Astrocyte (in vitro differentiated cells and primary cell): Measurements from ENCODE around the gene MMP19. TPM values are rescaled to one million over a fixed set of nuclear protein-coding genes. Genes with fewer than 3 reads are reported as not detected.

Source experiments
- DNase-seq: peaks from one replicate; pipeline ENCODE4 v3.0.0-alpha.2; 2010; ENCODE audit warnings: low read depth
- FAIRE-seq: peaks from 2 replicates; lab custom pipeline; 2011; peaks lifted over from hg19 to GRCh38; lab: Jason Lieb, UNC
- H2AFZ ChIP-seq: 2 replicates; pipeline ENCODE4 v1.6.0; 2012; ENCODE audit warnings: low read depth, low read length, inconsistent platforms
- H3K27ac ChIP-seq: 2 replicates; pipeline ENCODE4 v1.5.1; 2011; ENCODE audit warnings: low read depth, low read length, inconsistent platforms
- H3K27me3 ChIP-seq: 2 replicates; pipeline ENCODE4 v1.6.0; 2011; ENCODE audit warnings: low read length, inconsistent platforms; ENCODE audit not compliant: insufficient read depth
- H3K36me3 ChIP-seq: 2 replicates; pipeline ENCODE4 v1.5.1; 2011; ENCODE audit warnings: low read length, inconsistent platforms; ENCODE audit not compliant: insufficient read depth
- H3K4me1 ChIP-seq: 2 replicates; pipeline ENCODE4 v1.5.1; 2011; ENCODE audit warnings: low read length, inconsistent platforms; ENCODE audit not compliant: insufficient read depth
- H3K4me2 ChIP-seq: 2 replicates; pipeline ENCODE4 v1.6.0; 2012; ENCODE audit warnings: low read length, inconsistent platforms
- H3K4me3 ChIP-seq: 2 replicates; pipeline ENCODE4 v1.5.1; 2011; ENCODE audit warnings: low read depth, mild to moderate bottlenecking, low read length, inconsistent platforms; ENCODE audit not compliant: insufficient read depth
- H3K79me2 ChIP-seq: 2 replicates; pipeline ENCODE4 v1.6.0; 2012; ENCODE audit warnings: mild to moderate bottlenecking, low read length, inconsistent platforms; ENCODE audit not compliant: insufficient read depth
- H3K9ac ChIP-seq: 2 replicates; pipeline ENCODE4 v1.6.0; 2012; ENCODE audit warnings: mild to moderate bottlenecking, low read length, inconsistent platforms
- H3K9me3 ChIP-seq: 2 replicates; pipeline ENCODE4 v1.5.1; 2012; ENCODE audit warnings: low read depth, mild to moderate bottlenecking, low read length, inconsistent platforms; ENCODE audit not compliant: insufficient read depth
- H4K20me1 ChIP-seq: 2 replicates; pipeline ENCODE4 v1.6.0; 2012; ENCODE audit warnings: low read length, inconsistent platforms; ENCODE audit not compliant: insufficient read depth
- H3K27ac Mint-ChIP-seq: one replicate; pipeline ENCODE4 v1.8.0; 2021; ENCODE audit warnings: mild to moderate bottlenecking, mixed read lengths; ENCODE audit not compliant: unreplicated experiment
- H3K27me3 Mint-ChIP-seq: one replicate; pipeline ENCODE4 v1.8.0; 2021; ENCODE audit warnings: low read depth, mixed read lengths; ENCODE audit not compliant: unreplicated experiment
- H3K36me3 Mint-ChIP-seq: one replicate; pipeline ENCODE4 v1.8.0; 2021; ENCODE audit warnings: low read depth, mixed read lengths; ENCODE audit not compliant: unreplicated experiment
- H3K4me1 Mint-ChIP-seq: one replicate; pipeline ENCODE4 v1.8.0; 2021; ENCODE audit warnings: low read depth, mixed read lengths; ENCODE audit not compliant: unreplicated experiment
- H3K4me3 Mint-ChIP-seq: one replicate; pipeline ENCODE4 v1.8.0; 2021; ENCODE audit warnings: mild to moderate bottlenecking, moderate library complexity, mixed read lengths; ENCODE audit not compliant: unreplicated experiment
- H3K9me3 Mint-ChIP-seq: one replicate; pipeline ENCODE4 v1.8.0; 2021; ENCODE audit warnings: mild to moderate bottlenecking, mixed read lengths; ENCODE audit not compliant: unreplicated experiment
- CTCF ChIP-seq: IDR thresholded peaks from 2 replicates; pipeline ENCODE4 v1.5.1; 2011; ENCODE audit warnings: low read depth, mild to moderate bottlenecking, inconsistent platforms, low read length, moderate library complexity; ENCODE audit not compliant: insufficient read depth
- EZH2 ChIP-seq: IDR thresholded peaks from 2 replicates; pipeline ENCODE4 v1.6.1; 2012; ENCODE audit warnings: mild to moderate bottlenecking, low read length, inconsistent platforms; ENCODE audit not compliant: insufficient read depth
- total RNA-seq: library from RNA; stranded (reverse); gene quantifications from 2 replicates; pipeline ENCODE4 v1.2.1, GENCODE V29; 2021

Gene MMP19
- total RNA-seq, 1 donor from 2014 or later = 4.7 TPM

DNA sequence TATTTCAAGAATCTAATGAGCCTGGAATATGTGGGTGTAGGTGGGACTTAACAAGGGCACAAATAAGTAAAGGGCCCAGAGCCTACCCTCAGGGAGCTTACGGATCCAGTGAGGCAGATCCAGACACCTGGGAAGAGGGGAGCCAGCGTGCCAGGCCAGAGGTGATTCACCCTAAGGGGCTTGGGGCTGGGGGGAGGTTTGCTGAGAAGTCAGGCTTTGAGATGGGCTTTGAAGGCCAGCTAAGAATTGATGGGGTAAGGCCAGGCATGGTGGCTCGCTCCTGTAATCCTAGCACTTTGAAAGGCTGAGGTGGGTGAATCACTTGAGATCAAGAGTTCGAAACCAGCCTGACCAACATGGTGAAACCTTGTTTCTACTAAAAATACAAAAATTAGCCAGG, 695 bp upstream of the MMP19 start:
- no peaks in the 10 kb centered on the region for H4K20me1 ChIP-seq
- Mint-ChIP-seq H3K27ac (peak overlapping the region; percentile 41), H3K27me3 (no peaks in the 10 kb centered on the region), H3K4me1 (peaks cover 31% of the 10 kb centered on the region), H3K9me3 (peaks cover 6% of the 10 kb centered on the region), H3K36me3 (peaks cover 10% of the 10 kb centered on the region), H3K4me3 (no peak overlapping the region)
- H3K4me1 ChIP-seq = peaks cover 27% of the 10 kb centered on the region
- no peak overlapping the region for H3K4me3 ChIP-seq
- DNase-seq (no peak), FAIRE-seq (no peak)
- peaks cover 6% of the 10 kb centered on the region for H3K79me2 ChIP-seq
- H3K27ac ChIP-seq = peak overlapping the region; percentile 62
- no peak overlapping the region for H2AFZ ChIP-seq
- H3K27me3 ChIP-seq = no peaks in the 10 kb centered on the region
- peak overlapping the region; percentile 83 for H3K4me2 ChIP-seq
- H3K9ac ChIP-seq = no peak overlapping the region
- TF ChIP-seq CTCF = no peak
- no peak for TF ChIP-seq EZH2
- H3K9me3 ChIP-seq = no peaks in the 10 kb centered on the region
- no peaks in the 10 kb centered on the region for H3K36me3 ChIP-seq

DNA sequence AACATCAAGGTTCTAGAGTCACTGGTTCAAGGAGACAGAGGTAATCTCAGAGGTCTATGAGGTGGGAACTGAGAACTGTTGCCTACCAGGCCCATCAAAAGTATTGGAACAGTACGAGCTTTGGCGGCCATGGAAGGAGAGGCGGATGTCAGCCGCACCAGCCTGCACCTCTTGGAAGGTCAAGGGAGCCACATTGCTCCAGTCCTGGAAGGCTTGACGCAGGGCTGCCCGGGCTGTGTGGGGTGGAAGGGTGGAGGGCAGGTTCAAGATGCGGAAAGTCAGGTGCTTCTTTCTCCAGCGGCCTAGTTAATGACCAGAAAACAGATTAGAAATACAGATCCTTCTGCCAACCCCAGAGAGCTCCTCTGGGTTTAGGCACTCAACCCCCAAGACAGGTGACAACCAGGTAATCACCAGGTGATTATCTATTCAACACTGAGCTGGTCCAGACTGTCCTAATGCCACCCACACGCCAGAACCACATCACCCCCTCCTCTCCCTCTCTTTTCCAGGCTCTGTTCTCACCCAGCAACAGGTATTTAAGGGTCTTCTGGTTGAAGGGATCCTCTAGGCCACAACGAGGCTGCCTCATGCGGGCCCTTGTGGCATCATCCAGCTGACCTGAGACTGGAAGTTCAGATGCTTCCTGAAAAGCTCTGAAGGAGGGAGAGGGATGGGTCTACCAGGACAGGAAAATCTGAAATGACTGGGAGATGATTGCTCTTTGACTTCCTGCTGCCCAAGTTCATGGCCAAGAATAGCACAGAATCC, 2.0 kb downstream of the MMP19 start:
- Histone ChIP-seq H3K4me1 (peaks cover 16% of the 10 kb centered on the region), H3K4me2 (no peak overlapping the region), H3K4me3 (no peak overlapping the region), H3K79me2 (peaks cover 6% of the 10 kb centered on the region), H3K27ac (no peak overlapping the region), H3K9ac (no peak overlapping the region), H2AFZ (no peak overlapping the region), H3K27me3 (no peaks in the 10 kb centered on the region), H4K20me1 (no peaks in the 10 kb centered on the region), H3K36me3 (no peaks in the 10 kb centered on the region), H3K9me3 (no peaks in the 10 kb centered on the region)
- DNase-seq (no peak), FAIRE-seq (no peak)
- H3K36me3 Mint-ChIP-seq = peaks cover 10% of the 10 kb centered on the region
- no peak for TF ChIP-seq EZH2
- no peak for TF ChIP-seq CTCF
- H3K27ac Mint-ChIP-seq = no peak overlapping the region
- no peak overlapping the region for H3K4me3 Mint-ChIP-seq
- H3K4me1 Mint-ChIP-seq = peaks cover 17% of the 10 kb centered on the region
- peaks cover 6% of the 10 kb centered on the region for H3K9me3 Mint-ChIP-seq
- no peaks in the 10 kb centered on the region for H3K27me3 Mint-ChIP-seq
